ENCODE results near the gene ZC2HC1C. TPM values are rescaled to one million over a fixed set of nuclear protein-coding genes. Genes with fewer than 3 reads are reported as not detected.

Gene ZC2HC1C
- total and polyA plus RNA-seq, 10 of the 15 experiments (the other 5 are each of a cell fraction or from before 2014, with no cell fraction given): 0.92 to 3.7 (median 1.6) TPM

DNA sequence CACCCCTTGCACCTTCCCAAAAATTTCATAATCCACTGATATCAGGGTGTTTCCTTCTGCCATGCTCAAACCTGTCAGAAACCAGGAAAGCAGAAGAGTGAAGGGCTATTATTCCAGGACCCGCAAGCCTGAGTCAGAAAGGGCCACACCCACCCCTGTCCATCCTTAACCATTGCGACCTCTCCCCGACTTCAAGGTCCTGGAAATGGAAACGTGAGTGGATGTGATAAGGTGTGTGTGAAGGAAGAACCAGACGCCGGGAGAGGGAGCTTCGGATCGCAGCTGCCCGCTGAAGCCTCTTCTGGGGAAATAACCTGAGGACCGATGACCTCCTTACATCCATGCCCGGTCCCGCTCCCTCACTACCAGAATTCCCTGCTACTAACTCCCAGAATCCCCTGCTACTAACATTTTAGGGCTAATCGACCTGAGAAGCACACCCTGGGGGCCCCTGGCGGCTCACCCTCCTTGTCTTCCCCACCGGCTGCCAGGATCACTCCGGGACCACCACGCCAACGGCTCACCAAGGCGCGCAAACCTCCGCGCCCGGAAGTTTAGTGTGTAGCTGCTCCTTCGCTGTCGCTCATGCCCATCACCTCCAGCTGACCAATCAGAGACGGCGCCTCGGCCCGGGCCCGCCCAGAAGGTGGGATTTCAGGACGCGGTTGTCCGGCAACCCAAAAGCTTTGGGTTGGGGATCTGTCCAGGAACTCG, 5.8 kb upstream of the ZC2HC1C start, which contains the start of gene ACYP1 (continued):
- no peak for TF ChIP-seq PAX5 (IDR thresholded peaks at IDR 0.05; ENCODE audit: borderline replicate concordance, low read depth, low read length)
- no peak for TF ChIP-seq HDAC2 (IDR thresholded peaks at IDR 0.05)
- TF ChIP-seq ZNF217 (IDR thresholded peaks at IDR 0.05): no peak
- TF ChIP-seq RAD21 (IDR thresholded peaks at IDR 0.05; ENCODE audit: insufficient read depth, low read depth, low read length): no peak
- TF ChIP-seq IRF3 (IDR thresholded peaks at IDR 0.05): peak; percentile 89
- TF ChIP-seq NFYA (IDR thresholded peaks at IDR 0.05; ENCODE audit: borderline replicate concordance, low read depth, low read length): peak; percentile 97
- TF ChIP-seq ZNF207 (IDR thresholded peaks at IDR 0.05; ENCODE audit: borderline replicate concordance): 0 out of 2 replicates have a peak, but pooled peaks have one; percentile 13
- no peak for TF ChIP-seq PML (IDR thresholded peaks at IDR 0.05; ENCODE audit: low read length)
- TF ChIP-seq MYB (IDR thresholded peaks at IDR 0.05; ENCODE audit: borderline replicate concordance, low read depth, low read length): no peak; the same call in 1 of the 2 replicates
- TF ChIP-seq ESRRA (IDR thresholded peaks at IDR 0.05; ENCODE audit: low read length): no peak
- TF ChIP-seq POLR2A (IDR thresholded peaks at IDR 0.05; ENCODE audit: low read depth, low read length): peak; percentile 82
- no peak for TF ChIP-seq MYC (IDR thresholded peaks at IDR 0.05; ENCODE audit: insufficient read depth, insufficient read length, insufficient replicate concordance, low read length, severe bottlenecking)
- no peak for TF ChIP-seq STAT1 (conservative IDR thresholded peaks at IDR 0.05)
- TF ChIP-seq, protein P1, sequence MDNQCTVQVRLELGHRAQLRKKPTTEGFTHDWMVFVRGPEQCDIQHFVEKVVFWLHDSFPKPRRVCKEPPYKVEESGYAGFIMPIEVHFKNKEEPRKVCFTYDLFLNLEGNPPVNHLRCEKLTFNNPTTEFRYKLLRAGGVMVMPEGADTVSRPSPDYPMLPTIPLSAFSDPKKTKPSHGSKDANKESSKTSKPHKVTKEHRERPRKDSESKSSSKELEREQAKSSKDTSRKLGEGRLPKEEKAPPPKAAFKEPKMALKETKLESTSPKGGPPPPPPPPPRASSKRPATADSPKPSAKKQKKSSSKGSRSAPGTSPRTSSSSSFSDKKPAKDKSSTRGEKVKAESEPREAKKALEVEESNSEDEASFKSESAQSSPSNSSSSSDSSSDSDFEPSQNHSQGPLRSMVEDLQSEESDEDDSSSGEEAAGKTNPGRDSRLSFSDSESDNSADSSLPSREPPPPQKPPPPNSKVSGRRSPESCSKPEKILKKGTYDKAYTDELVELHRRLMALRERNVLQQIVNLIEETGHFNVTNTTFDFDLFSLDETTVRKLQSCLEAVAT (IDR thresholded peaks at IDR 0.05): no peak
- TF ChIP-seq TCF7 (IDR thresholded peaks at IDR 0.05; ENCODE audit: borderline replicate concordance): no peak

All from GM12878 (cell line).